HEK293 (cell line): ENCODE results near the gene IGSF1.
"Not testable (repeated sequence)": the region's sequence is repeated elsewhere in the genome, so short reads cannot be mapped to it uniquely, and the experiment has no call there.

Experiments
- CTCF ChIA-PET: fragments of 350-600 bp; formaldehyde crosslinking; extraction: SDS; loops from one replicate; lab custom pipeline; 2021; ENCODE audit warnings: antibody characterized with exemption; lab: Yijun Ruan, JAX
- POLR2A ChIA-PET: fragments of 300-600 bp; formaldehyde crosslinking; extraction: SDS; loops from one replicate; lab custom pipeline; 2020; ENCODE audit warnings: antibody characterized with exemption, inconsistent platforms; lab: Yijun Ruan, JAX
- H3K27ac ChIP-seq: fragments of 200-500 bp; sonication (Bioruptor generic); 2 replicates; pipeline ENCODE4 v1.5.1; 2014; ENCODE audit warnings: low read depth, low read length, control low read depth, inconsistent platforms; ENCODE audit errors: extremely low read depth
- H3K36me3 ChIP-seq, 2 experiments: fragments of 200-500 bp in 1 of 2; sonication (Bioruptor generic) in 1 of 2; 1 replicate in 1 of 2; 2 replicates in 1 of 2; pipeline ENCODE4 v1.5.1; 2014 to 2017; ENCODE audit warnings: inconsistent platforms in 2 of 2, low read length in 2 of 2; ENCODE audit not compliant: control insufficient read depth in 2 of 2, insufficient read depth in 1 of 2
- H3K4me1 ChIP-seq: fragments of 200-500 bp; sonication (Bioruptor generic); 2 replicates; pipeline ENCODE4 v1.5.1; 2014; ENCODE audit warnings: mild to moderate bottlenecking, low read length, inconsistent platforms; ENCODE audit not compliant: control insufficient read depth, insufficient read depth
- H3K4me3 ChIP-seq: 2 replicates; pipeline ENCODE4 v1.5.1; 2011; ENCODE audit warnings: low read depth, mild to moderate bottlenecking, control low read depth, low read length, moderate library complexity
- H3K9me3 ChIP-seq: fragments of 200-500 bp; sonication (Bioruptor generic); 2 replicates; pipeline ENCODE4 v1.5.1; 2014; ENCODE audit warnings: low read depth, low read length, inconsistent platforms; ENCODE audit not compliant: control insufficient read depth, insufficient read depth
- FEZF1 ChIP-seq: fragments of 450-650 bp; formaldehyde crosslinking; IDR thresholded peaks from 2 replicates; pipeline ENCODE4 v1.5.1; 2016; ENCODE audit warnings: missing biosample characterization, missing genetic modification characterization
- GLI2 ChIP-seq: fragments of 450-650 bp; formaldehyde crosslinking; IDR thresholded peaks from 2 replicates; pipeline ENCODE4; 2017; ENCODE audit warnings: missing biosample characterization, missing genetic modification characterization, low read depth, borderline replicate concordance
- HOXA7 ChIP-seq: sonication (generic); formaldehyde crosslinking; IDR thresholded peaks from 2 replicates; pipeline ENCODE4 v1.8.1; 2022; ENCODE audit warnings: missing genetic modification reagents, borderline replicate concordance
- KLF10 ChIP-seq: fragments of 450-650 bp; IDR thresholded peaks from 2 replicates; pipeline ENCODE4 v1.5.1; 2018; ENCODE audit warnings: missing biosample characterization, mild to moderate bottlenecking, missing genetic modification characterization
- MYNN ChIP-seq: fragments of 450-650 bp; formaldehyde crosslinking; IDR thresholded peaks from 2 replicates; pipeline ENCODE4 v1.5.1; 2016; ENCODE audit warnings: missing biosample characterization, missing genetic modification characterization, borderline replicate concordance
- TRIM28 ChIP-seq: IDR thresholded peaks from 2 replicates; pipeline ENCODE4 v1.6.1; 2011; ENCODE audit warnings: low read length, control low read depth, borderline replicate concordance
- ZBTB21 ChIP-seq: fragments of 450-650 bp; formaldehyde crosslinking; IDR thresholded peaks from 2 replicates; pipeline ENCODE4 v1.5.1; 2017; ENCODE audit warnings: missing biosample characterization, missing genetic modification characterization
- ZFP3 ChIP-seq: fragments of 450-650 bp; formaldehyde crosslinking; IDR thresholded peaks from 2 replicates; pipeline ENCODE4 v1.5.1; 2016; ENCODE audit warnings: low read depth, missing biosample characterization, missing genetic modification characterization
- ZIC2 ChIP-seq: fragments of 450-650 bp; formaldehyde crosslinking; IDR thresholded peaks from 2 replicates; pipeline ENCODE4 v1.5.1; 2016; ENCODE audit warnings: missing biosample characterization, missing genetic modification characterization
- ZNF16 ChIP-seq: fragments of 450-650 bp; formaldehyde crosslinking; IDR thresholded peaks from 2 replicates; pipeline ENCODE4 v1.5.1; 2016; ENCODE audit warnings: low read depth, missing biosample characterization, missing genetic modification characterization
- ZNF174 ChIP-seq: fragments of 450-650 bp; formaldehyde crosslinking; IDR thresholded peaks from 2 replicates; pipeline ENCODE4 v1.5.0; 2017; ENCODE audit warnings: missing biosample characterization, mild to moderate bottlenecking, missing genetic modification characterization
- ZNF175 ChIP-seq: fragments of 450-650 bp; formaldehyde crosslinking; IDR thresholded peaks from 2 replicates; pipeline ENCODE4 v1.5.1; 2016; ENCODE audit warnings: missing biosample characterization, missing genetic modification characterization
- ZNF341 ChIP-seq: fragments of 450-650 bp; formaldehyde crosslinking; IDR thresholded peaks from 2 replicates; pipeline ENCODE4; 2016; ENCODE audit warnings: low read depth, missing biosample characterization, missing genetic modification characterization
- ZNF350 ChIP-seq: fragments of 450-650 bp; formaldehyde crosslinking; IDR thresholded peaks from 2 replicates; pipeline ENCODE4 v1.5.0; 2017; ENCODE audit warnings: missing biosample characterization, mild to moderate bottlenecking, missing genetic modification characterization
- ZNF404 ChIP-seq: fragments of 450-650 bp; formaldehyde crosslinking; IDR thresholded peaks from 2 replicates; pipeline ENCODE4 v1.5.1; 2017; ENCODE audit warnings: missing biosample characterization, missing genetic modification characterization
- ZNF416 ChIP-seq: fragments of 450-650 bp; formaldehyde crosslinking; IDR thresholded peaks from 2 replicates; pipeline ENCODE4 v1.5.1; 2016; ENCODE audit warnings: missing biosample characterization, missing genetic modification characterization
- ZNF48 ChIP-seq: fragments of 450-650 bp; formaldehyde crosslinking; IDR thresholded peaks from 2 replicates; pipeline ENCODE4 v1.5.1; 2016; ENCODE audit warnings: missing biosample characterization, missing genetic modification characterization
- ZNF585B ChIP-seq: fragments of 450-650 bp; formaldehyde crosslinking; IDR thresholded peaks from 2 replicates; pipeline ENCODE4 v1.5.1; 2016; ENCODE audit warnings: missing biosample characterization, missing genetic modification characterization
- ZNF624 ChIP-seq: fragments of 450-650 bp; formaldehyde crosslinking; IDR thresholded peaks from 2 replicates; pipeline ENCODE4 v1.5.1; 2017; ENCODE audit warnings: missing biosample characterization, missing genetic modification characterization
- ZNF658 ChIP-seq: fragments of 450-650 bp; formaldehyde crosslinking; IDR thresholded peaks from 2 replicates; pipeline ENCODE4; 2016; ENCODE audit warnings: missing biosample characterization, missing genetic modification characterization
- ZNF670 ChIP-seq: fragments of 450-650 bp; formaldehyde crosslinking; IDR thresholded peaks from 2 replicates; pipeline ENCODE4 v1.5.1; 2016; ENCODE audit warnings: missing biosample characterization, missing genetic modification characterization, low read depth
- ZNF707 ChIP-seq: fragments of 450-650 bp; formaldehyde crosslinking; IDR thresholded peaks from 2 replicates; pipeline ENCODE4 v1.5.1; 2016; ENCODE audit warnings: missing biosample characterization, missing genetic modification characterization
- ZNF837 ChIP-seq: fragments of 450-650 bp; formaldehyde crosslinking; IDR thresholded peaks from 2 replicates; pipeline ENCODE4 v1.5.1; 2016; ENCODE audit warnings: missing biosample characterization, missing genetic modification characterization
- TF ChIP-seq, protein P1 (sequence below): fragments of 450-650 bp; formaldehyde crosslinking; IDR thresholded peaks from 2 replicates; pipeline ENCODE4 v1.5.1; 2016; ENCODE audit warnings: missing biosample characterization, missing genetic modification characterization
- TF ChIP-seq, protein P2 (sequence below): fragments of 450-650 bp; formaldehyde crosslinking; IDR thresholded peaks from 2 replicates; pipeline ENCODE4 v1.5.1; 2016; ENCODE audit warnings: missing biosample characterization, missing genetic modification characterization
- TF ChIP-seq, protein P3 (sequence below): fragments of 450-650 bp; formaldehyde crosslinking; IDR thresholded peaks from 2 replicates; pipeline ENCODE4 v1.5.1; 2017; ENCODE audit warnings: missing biosample characterization, mild to moderate bottlenecking, missing genetic modification characterization, moderate library complexity

Gene IGSF1

DNA sequence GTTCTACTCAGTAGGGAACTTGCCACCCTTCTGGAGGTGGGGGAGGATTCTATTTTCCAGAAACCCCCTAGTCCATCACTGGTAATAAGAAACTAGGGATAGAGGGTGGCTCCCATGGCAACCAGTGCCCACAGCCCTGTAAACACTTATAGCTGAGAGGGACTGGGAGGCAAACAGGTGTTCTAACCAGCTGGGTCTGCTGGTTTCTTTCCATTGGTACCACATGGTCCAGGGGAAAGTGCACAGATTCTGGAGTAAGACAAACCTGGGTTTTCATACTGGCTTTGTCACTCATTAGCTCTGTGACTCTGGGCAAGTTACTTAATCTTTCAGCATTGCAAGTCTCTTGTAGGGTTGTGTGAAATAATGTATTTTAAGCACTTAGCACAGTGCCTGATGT is 26.9 kb downstream of the IGSF1 start:
- Histone ChIP-seq H3K9me3 (no peaks in the 10 kb centered on the region), H3K27ac (no peak overlapping the region), H3K4me1 (no peaks in the 10 kb centered on the region), H3K4me3 (no peak overlapping the region), H3K36me3 (no peaks in the 10 kb centered on the region)
- TF ChIP-seq MYNN (no peak), ZNF48 (tag by site-specific recombination) (no peak), ZNF404 (tag by site-specific recombination) (no peak), ZNF707 (tag by site-specific recombination) (no peak), ZIC2 (tag by site-specific recombination) (no peak), GLI2 (tag by site-specific recombination) (no peak)
- TF ChIP-seq, protein P1, sequence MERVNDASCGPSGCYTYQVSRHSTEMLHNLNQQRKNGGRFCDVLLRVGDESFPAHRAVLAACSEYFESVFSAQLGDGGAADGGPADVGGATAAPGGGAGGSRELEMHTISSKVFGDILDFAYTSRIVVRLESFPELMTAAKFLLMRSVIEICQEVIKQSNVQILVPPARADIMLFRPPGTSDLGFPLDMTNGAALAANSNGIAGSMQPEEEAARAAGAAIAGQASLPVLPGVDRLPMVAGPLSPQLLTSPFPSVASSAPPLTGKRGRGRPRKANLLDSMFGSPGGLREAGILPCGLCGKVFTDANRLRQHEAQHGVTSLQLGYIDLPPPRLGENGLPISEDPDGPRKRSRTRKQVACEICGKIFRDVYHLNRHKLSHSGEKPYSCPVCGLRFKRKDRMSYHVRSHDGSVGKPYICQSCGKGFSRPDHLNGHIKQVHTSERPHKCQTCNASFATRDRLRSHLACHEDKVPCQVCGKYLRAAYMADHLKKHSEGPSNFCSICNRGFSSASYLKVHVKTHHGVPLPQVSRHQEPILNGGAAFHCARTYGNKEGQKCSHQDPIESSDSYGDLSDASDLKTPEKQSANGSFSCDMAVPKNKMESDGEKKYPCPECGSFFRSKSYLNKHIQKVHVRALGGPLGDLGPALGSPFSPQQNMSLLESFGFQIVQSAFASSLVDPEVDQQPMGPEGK (tag by site-specific recombination) = no peak
- ChIA-PET CTCF (interaction anchor here (0.8 to 1.5 kb wide), 2 partner anchors 104 to 415 kb away, joined by 4 read pairs; no protein-coding TSS in a partner anchor), POLR2A (no interaction called here)

DNA sequence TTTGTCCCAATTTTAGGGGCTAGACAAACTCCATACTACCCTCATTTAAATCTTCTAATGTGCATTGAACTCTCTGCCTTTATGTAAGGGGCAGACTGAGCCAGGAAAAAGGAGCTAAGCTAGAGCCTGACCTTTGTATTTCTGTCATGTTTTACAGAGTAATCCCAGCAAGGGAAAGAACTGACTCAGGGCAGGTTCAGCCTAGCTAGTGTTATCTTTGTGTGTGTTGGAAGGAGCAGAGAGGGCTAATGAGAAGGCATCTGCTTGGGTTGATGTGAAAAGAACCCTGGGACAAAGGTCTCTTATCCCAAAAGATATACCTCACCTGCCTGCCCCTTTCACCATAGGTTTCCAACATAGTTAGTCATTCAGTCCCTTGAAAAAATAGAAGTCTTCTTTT is 31.7 kb downstream of the IGSF1 start:
- Histone ChIP-seq H3K4me1 (no peaks in the 10 kb centered on the region), H3K4me3 (no peak overlapping the region), H3K9me3 (no peaks in the 10 kb centered on the region), H3K27ac (no peak overlapping the region), H3K36me3 (no peaks in the 10 kb centered on the region)
- CTCF ChIA-PET = no interaction called here
- POLR2A ChIA-PET = no interaction called here
- TF ChIP-seq TRIM28 (no peak), ZNF16 (tag by site-specific recombination) (no peak), ZBTB21 (tag by site-specific recombination) (no peak), FEZF1 (no peak), ZNF670 (tag by site-specific recombination) (no peak), KLF10 (tag by site-specific recombination) (no peak), ZNF624 (no peak)
- TF ChIP-seq, protein P2, sequence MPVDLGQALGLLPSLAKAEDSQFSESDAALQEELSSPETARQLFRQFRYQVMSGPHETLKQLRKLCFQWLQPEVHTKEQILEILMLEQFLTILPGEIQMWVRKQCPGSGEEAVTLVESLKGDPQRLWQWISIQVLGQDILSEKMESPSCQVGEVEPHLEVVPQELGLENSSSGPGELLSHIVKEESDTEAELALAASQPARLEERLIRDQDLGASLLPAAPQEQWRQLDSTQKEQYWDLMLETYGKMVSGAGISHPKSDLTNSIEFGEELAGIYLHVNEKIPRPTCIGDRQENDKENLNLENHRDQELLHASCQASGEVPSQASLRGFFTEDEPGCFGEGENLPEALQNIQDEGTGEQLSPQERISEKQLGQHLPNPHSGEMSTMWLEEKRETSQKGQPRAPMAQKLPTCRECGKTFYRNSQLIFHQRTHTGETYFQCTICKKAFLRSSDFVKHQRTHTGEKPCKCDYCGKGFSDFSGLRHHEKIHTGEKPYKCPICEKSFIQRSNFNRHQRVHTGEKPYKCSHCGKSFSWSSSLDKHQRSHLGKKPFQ (tag by site-specific recombination) = no peak

DNA sequence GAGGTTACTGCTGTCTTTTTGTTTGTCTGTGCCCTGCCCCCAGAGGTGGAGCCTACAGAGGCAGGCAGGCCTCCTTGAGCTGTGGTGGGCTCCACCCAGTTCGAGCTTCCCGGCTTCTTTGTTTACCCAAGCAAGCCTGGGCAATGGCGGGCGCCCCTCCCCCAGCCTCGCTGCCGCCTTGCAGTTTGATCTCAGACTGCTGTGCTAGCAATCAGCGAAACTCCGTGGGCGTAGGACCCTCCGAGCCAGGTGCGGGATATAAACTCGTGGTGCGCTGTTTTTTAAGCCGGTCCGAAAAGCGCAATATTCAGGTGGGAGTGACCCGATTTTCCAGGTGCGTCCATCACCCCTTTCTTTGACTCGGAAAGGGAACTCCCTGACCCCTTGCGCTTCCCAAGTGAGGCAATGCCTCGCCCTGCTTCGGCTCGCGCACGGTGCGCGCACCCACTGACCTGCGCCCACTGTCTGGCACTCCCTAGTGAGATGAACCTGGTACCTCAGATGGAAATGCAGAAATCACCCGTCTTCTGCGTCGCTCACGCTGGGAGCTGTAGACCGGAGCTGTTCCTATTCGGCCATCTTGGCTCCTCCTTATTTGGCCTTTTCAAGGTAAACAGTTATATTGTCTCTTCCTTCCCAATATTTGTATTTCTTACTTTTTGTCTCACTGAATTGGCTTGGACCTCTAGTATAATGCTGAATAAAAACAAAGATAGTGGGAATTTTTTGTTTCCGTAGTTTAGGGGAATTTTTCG is 37.9 kb downstream of the IGSF1 start:
- CTCF ChIA-PET, POLR2A ChIA-PET, H3K9me3 ChIP-seq, H3K4me1 ChIP-seq, H3K36me3 ChIP-seq, H3K4me3 ChIP-seq, H3K27ac ChIP-seq: not testable (repeated sequence)

DNA sequence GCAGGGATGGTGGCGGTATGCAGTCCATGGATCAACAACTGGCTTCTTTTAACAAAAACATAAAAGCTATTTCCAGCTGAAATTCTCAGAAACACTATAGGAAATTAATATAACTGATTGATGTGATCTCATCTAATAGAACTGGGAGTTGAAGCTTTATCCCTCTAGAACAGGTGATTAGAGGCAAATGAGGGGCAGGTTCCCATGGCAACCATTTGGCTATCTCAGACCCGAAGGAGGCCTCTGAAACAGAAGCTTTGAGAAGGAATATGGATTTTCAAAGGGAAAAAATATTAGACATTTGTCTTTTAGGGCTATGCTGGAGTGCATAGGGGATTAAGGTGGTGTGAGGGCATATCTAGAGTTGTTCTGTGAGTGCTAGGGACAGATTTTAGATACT is 50.0 kb downstream of the IGSF1 start:
- H3K9me3 ChIP-seq = no peaks in the 10 kb centered on the region
- ChIA-PET POLR2A (no interaction called here), CTCF (interaction anchor here (0.6 kb wide), 1 partner anchor 76 kb away, joined by 3 read pairs; no protein-coding TSS in a partner anchor)
- H3K27ac ChIP-seq = no peak overlapping the region
- H3K4me1 ChIP-seq = no peaks in the 10 kb centered on the region
- H3K4me3 ChIP-seq = no peak overlapping the region
- no peaks in the 10 kb centered on the region for H3K36me3 ChIP-seq
- no peak for TF ChIP-seq ZNF658 (tag by site-specific recombination)
- no peak for TF ChIP-seq ZNF837 (tag by site-specific recombination)
- TF ChIP-seq ZNF350 (tag by site-specific recombination) = no peak
- no peak for TF ChIP-seq ZNF174 (tag by site-specific recombination)
- TF ChIP-seq ZNF341 (tag by site-specific recombination) = no peak
- no peak for TF ChIP-seq HOXA7
- no peak for TF ChIP-seq ZFP3 (tag by site-specific recombination)
- no peak for TF ChIP-seq ZNF416
- TF ChIP-seq ZNF585B (tag by site-specific recombination) = no peak
- TF ChIP-seq ZNF175 (tag by site-specific recombination) = no peak
- TF ChIP-seq ZNF707 (tag by site-specific recombination) = no peak
- TF ChIP-seq, protein P3, sequence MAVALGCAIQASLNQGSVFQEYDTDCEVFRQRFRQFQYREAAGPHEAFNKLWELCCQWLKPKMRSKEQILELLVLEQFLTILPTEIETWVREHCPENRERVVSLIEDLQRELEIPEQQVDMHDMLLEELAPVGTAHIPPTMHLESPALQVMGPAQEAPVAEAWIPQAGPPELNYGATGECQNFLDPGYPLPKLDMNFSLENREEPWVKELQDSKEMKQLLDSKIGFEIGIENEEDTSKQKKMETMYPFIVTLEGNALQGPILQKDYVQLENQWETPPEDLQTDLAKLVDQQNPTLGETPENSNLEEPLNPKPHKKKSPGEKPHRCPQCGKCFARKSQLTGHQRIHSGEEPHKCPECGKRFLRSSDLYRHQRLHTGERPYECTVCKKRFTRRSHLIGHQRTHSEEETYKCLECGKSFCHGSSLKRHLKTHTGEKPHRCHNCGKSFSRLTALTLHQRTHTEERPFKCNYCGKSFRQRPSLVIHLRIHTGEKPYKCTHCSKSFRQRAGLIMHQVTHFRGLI = no peak
